ENCODE measurements around the gene PLXNB3.

The PLXNB3 gene

DNA sequence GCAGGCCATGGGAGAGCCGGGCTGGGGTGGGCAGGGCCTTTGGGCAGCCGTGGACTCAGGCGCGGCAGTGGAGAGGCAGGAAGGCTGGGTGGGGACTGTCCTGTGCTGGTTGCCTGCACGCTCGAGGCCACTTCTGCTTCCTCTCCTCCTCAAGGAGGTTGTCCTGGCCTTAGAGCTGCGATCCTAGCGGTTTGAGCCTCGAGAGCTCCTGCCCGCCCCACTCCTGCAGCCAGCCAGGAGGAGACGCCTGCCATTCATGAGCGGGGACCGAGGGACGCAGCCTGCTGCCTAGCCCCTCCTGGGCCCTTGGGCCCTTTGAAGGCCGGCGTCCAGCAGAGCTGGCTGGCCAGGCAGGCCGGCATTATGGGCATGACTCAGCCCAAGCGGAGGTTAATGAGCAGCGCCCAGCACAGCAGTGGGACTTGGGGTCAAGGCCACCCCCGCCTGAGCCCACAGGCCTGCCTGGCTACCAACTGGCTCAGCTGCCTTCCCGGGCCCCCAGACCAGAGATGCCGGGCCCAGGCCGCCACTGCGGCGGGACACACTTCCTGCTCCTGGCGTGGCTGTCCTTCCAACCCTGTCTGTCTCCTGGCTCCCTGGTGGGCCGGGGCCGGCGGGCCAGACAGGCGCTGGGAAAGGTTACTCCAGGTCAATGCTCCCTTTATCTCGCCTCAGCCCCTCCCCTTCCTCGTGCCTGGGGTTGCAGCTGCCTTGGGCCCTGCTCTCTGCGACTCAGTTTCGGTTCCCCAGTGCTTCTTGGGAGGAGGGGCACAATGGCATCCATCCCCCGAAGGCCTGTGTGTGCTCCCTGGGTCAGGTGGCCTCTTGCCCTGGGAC lies 37.5 kb upstream of the PLXNB3 start:
- Histone ChIP-seq H3K9me3 (ENCODE audit: insufficient read depth, low read length) (no peaks in the 10 kb centered on the region), H3K9me2 (replicated peaks; ENCODE audit: insufficient read depth, low read length) (no peaks in the 10 kb centered on the region), H4K20me1 (ENCODE audit: low read depth, low read length) (no peaks in the 10 kb centered on the region), H3K79me2 (ENCODE audit: insufficient read depth, low read length) (peaks cover 19% of the 10 kb centered on the region), H3K4me2 (ENCODE audit: low read depth, low read length, poor library complexity, severe bottlenecking) (no peak overlapping the region), H2AFZ (ENCODE audit: low read depth, low read length, severe bottlenecking) (no peak overlapping the region), H3K4me3 (ENCODE audit: insufficient read depth, low read length, poor library complexity, severe bottlenecking) (no peak overlapping the region), H3K27ac (ENCODE audit: low read depth, low read length) (no peak overlapping the region), H3K9ac (ENCODE audit: low read length) (no peak overlapping the region), H3K36me3 (ENCODE audit: low read length) (no peaks in the 10 kb centered on the region), H3K27me3 (ENCODE audit: low read length) (no peaks in the 10 kb centered on the region), H3F3A (ENCODE audit: insufficient read depth) (no peaks in the 10 kb centered on the region)
- TF ChIP-seq EZH2phosphoT487 (conservative IDR thresholded peaks at IDR 0.05; ENCODE audit: low read length), result no peak
- TF ChIP-seq, protein P1, sequence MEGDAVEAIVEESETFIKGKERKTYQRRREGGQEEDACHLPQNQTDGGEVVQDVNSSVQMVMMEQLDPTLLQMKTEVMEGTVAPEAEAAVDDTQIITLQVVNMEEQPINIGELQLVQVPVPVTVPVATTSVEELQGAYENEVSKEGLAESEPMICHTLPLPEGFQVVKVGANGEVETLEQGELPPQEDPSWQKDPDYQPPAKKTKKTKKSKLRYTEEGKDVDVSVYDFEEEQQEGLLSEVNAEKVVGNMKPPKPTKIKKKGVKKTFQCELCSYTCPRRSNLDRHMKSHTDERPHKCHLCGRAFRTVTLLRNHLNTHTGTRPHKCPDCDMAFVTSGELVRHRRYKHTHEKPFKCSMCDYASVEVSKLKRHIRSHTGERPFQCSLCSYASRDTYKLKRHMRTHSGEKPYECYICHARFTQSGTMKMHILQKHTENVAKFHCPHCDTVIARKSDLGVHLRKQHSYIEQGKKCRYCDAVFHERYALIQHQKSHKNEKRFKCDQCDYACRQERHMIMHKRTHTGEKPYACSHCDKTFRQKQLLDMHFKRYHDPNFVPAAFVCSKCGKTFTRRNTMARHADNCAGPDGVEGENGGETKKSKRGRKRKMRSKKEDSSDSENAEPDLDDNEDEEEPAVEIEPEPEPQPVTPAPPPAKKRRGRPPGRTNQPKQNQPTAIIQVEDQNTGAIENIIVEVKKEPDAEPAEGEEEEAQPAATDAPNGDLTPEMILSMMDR (IDR thresholded peaks at IDR 0.05; ENCODE audit: insufficient read depth, low read length, poor library complexity, severe bottlenecking), result no peak

DNA sequence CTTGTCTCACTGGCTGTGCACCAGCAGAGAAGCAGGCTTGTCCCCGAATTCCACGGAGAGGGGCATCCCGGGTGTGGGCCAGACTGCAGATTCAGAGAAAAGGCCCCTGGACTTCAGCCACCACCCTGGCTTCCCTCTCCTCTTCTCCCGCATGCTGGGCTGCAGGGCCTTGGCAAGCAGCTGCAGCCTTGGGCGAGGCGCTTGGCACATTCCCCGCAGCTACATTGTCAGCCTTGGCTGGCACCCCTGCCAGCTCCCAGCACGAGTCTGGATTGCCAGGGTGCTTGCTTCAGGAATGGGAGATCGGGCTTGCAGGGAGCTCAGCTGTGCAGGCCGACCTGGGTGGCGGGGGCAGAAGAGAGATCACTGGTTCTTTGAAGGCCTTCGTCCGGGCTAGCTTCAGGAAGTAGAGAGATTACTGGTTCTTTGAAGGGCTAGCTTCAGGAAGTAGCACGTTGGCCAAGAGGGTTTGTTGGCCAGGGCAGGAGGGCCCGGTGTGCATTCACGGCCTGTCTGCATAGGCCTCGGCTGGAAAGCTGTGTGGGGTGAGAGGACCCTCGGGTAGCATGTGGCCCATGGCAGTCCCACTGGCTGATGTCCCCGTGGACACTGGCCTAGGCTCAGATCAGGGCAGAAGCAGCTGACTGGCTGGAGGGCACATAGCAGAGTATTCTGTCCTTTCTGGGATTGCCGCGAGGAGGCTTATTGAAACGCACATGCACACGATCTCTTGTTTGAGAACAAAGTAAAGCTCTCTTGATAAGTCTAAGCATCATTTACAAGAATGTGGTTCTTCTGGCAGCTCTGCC lies 36.7 kb upstream of the PLXNB3 start:
- H3K36me3 ChIP-seq (ENCODE audit: low read length), result no peaks in the 10 kb centered on the region
- H3K79me2 ChIP-seq (ENCODE audit: insufficient read depth, low read length), result peaks cover 15% of the 10 kb centered on the region
- no peaks in the 10 kb centered on the region for H4K20me1 ChIP-seq (ENCODE audit: low read depth, low read length)
- H3K9ac ChIP-seq (ENCODE audit: low read length), result no peak overlapping the region
- H3K9me3 ChIP-seq (ENCODE audit: insufficient read depth, low read length), result no peaks in the 10 kb centered on the region
- H3F3A ChIP-seq (ENCODE audit: insufficient read depth), result no peaks in the 10 kb centered on the region
- H3K27ac ChIP-seq (ENCODE audit: low read depth, low read length), result no peak overlapping the region
- no peak overlapping the region for H3K4me2 ChIP-seq (ENCODE audit: low read depth, low read length, poor library complexity, severe bottlenecking)
- no peak overlapping the region for H3K4me3 ChIP-seq (ENCODE audit: insufficient read depth, low read length, poor library complexity, severe bottlenecking)
- no peaks in the 10 kb centered on the region for H3K9me2 ChIP-seq (replicated peaks; ENCODE audit: insufficient read depth, low read length)
- no peak for TF ChIP-seq EZH2phosphoT487 (conservative IDR thresholded peaks at IDR 0.05; ENCODE audit: low read length)
- TF ChIP-seq, protein P1 (IDR thresholded peaks at IDR 0.05; ENCODE audit: insufficient read depth, low read length, poor library complexity, severe bottlenecking), result no peak
- H3K27me3 ChIP-seq (ENCODE audit: low read length), result no peaks in the 10 kb centered on the region
- H2AFZ ChIP-seq (ENCODE audit: low read depth, low read length, severe bottlenecking), result no peak overlapping the region

DNA sequence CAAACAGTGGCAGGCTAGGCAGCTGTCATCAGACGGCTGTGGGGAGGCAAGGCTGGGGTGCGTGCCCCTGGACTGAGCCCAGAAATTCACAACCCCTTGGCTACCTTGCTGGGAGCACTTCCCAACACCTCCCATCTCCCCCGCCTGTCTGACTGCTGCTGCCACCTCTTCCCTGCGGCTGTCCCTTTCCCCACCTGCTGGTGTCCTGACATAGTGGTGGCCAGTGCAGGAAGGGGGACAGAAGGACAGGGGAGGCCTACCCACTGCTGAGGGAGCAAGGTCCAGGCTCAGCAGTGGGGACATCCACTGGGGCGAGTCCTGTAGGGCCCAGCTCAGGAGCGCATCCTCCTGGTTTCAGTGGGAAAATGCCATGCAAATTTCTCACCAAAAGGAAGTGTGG lies 36.0 kb upstream of the PLXNB3 start:
- Histone ChIP-seq H2AFZ (ENCODE audit: low read depth, low read length, severe bottlenecking) (no peak overlapping the region), H3K36me3 (ENCODE audit: low read length) (no peaks in the 10 kb centered on the region), H3K27ac (ENCODE audit: low read depth, low read length) (no peak overlapping the region), H4K20me1 (ENCODE audit: low read depth, low read length) (no peaks in the 10 kb centered on the region), H3K79me2 (ENCODE audit: insufficient read depth, low read length) (peaks cover 7% of the 10 kb centered on the region; the same call in 1 of the 2 replicates), H3K27me3 (ENCODE audit: low read length) (no peaks in the 10 kb centered on the region), H3F3A (ENCODE audit: insufficient read depth) (no peaks in the 10 kb centered on the region), H3K4me2 (ENCODE audit: low read depth, low read length, poor library complexity, severe bottlenecking) (no peak overlapping the region), H3K9ac (ENCODE audit: low read length) (no peak overlapping the region), H3K9me2 (replicated peaks; ENCODE audit: insufficient read depth, low read length) (no peaks in the 10 kb centered on the region), H3K9me3 (ENCODE audit: insufficient read depth, low read length) (no peaks in the 10 kb centered on the region), H3K4me3 (ENCODE audit: insufficient read depth, low read length, poor library complexity, severe bottlenecking) (no peak overlapping the region)
- TF ChIP-seq EZH2phosphoT487 (conservative IDR thresholded peaks at IDR 0.05; ENCODE audit: low read length), result no peak
- TF ChIP-seq, protein P1 (IDR thresholded peaks at IDR 0.05; ENCODE audit: insufficient read depth, low read length, poor library complexity, severe bottlenecking), result no peak
